GM12872 (cell line): ENCODE results near the gene NOVA2.

ENCODE experiments used
- TF ChIP-seq, protein P1 (sequence below): IDR thresholded peaks from 3 replicates; pipeline ENCODE4 v1.5.1; 2011; ENCODE audit warnings: low read depth, mild to moderate bottlenecking, low read length, moderate library complexity; ENCODE audit not compliant: insufficient read depth

The NOVA2 gene

GRCh38 chr19:45901912-45902650 is 71.6 kb downstream of the NOVA2 start, which contains the start of gene MYPOP:
TSS of gene MYPOP (minus strand) at chr19:45902613. CDS start at chr19:45901773, 840 bp downstream.
- TF ChIP-seq, protein P1, sequence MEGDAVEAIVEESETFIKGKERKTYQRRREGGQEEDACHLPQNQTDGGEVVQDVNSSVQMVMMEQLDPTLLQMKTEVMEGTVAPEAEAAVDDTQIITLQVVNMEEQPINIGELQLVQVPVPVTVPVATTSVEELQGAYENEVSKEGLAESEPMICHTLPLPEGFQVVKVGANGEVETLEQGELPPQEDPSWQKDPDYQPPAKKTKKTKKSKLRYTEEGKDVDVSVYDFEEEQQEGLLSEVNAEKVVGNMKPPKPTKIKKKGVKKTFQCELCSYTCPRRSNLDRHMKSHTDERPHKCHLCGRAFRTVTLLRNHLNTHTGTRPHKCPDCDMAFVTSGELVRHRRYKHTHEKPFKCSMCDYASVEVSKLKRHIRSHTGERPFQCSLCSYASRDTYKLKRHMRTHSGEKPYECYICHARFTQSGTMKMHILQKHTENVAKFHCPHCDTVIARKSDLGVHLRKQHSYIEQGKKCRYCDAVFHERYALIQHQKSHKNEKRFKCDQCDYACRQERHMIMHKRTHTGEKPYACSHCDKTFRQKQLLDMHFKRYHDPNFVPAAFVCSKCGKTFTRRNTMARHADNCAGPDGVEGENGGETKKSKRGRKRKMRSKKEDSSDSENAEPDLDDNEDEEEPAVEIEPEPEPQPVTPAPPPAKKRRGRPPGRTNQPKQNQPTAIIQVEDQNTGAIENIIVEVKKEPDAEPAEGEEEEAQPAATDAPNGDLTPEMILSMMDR, result no peak

GRCh38 chr19:45901432-45901911 is 72.2 kb downstream of the NOVA2 start:
- TF ChIP-seq, protein P1, result no peak

GRCh38 chr19:45900738-45901431 is 72.8 kb downstream of the NOVA2 start:
- TF ChIP-seq, protein P1, result no peak

DNA sequence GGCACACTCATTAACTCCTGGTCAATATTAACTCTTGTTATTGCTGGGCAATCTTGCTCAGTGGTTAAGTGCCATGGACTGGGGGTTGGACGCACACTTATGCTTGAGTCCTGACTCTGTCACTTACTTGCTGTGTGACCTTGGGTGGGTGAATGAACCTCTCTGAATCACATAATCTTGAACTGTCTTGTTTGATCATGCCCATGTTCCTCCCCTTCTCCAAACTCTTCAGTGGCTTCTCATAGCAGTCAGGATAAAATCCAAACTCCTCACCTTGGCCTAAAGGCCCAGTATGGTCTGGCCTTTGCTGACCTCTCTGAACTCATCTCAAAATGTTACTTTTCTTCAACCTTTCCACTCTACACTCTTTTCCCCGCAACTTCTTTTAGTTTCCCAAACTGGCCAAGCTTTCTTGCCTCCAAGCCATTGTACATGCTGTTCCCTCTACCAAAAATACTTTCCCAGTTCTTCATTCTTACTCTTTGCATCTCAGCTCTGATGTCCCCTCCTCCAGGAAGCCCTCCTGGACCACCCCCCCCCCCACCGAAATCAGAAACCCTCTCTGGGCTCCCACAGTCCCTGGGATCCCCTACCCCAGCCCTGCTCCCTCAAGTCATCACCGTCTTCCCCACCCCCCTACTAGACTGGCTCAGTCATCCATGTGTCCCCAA is 73.6 kb downstream of the NOVA2 start:
- TF ChIP-seq, protein P1, result no peak

DNA sequence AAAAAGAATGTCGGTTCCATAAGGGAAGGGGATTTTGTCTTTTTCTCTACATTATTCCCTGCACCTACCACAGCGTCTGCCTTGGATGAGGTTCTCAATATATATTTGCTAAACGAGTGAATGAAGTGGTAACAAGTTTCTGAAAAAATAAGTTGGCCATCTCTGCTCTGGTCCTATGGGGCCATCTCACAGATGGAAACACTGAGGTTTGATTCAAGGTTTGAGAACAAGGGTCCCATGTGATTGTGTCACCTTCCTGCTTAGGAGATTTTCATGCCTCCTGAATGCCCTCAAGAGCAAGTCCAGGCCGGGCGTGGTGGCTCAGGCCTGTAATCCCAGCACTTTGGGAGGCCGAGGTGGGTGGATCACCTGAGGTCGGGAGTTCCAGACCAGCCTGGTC is 74.4 kb downstream of the NOVA2 start:
- TF ChIP-seq, protein P1, result no peak

DNA sequence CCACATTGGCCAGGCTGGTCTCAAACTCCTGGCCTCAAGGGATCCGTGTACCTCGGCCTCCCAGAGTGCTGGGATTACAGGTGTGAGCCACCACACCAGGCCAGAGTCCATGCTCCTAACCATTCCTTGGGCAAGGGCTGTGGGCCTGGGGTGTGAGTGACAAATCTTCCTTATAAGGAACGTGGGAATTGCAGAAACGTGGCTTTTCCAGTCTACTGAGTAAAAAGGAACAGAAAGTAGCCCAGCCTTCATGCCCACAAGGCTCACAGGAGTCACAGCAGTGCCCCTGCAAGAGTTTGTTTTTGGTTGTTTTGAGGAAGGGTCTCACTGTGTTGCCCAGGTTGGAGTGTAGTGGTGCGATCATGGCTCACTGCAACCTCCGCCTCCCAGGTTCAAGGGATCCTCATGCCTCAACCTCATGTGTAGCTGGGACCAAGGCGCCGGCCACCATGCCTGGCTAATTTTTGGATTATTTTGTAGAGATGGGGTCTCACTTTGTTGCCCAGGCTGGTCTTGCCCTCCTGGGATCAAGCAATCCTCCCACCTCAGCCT is 76.3 kb downstream of the NOVA2 start:
- TF ChIP-seq, protein P1, result no peak

- TF ChIP-seq, protein P1, result no peak
Measured at GRCh38 chr19:45895519-45895972, 78.1 kb downstream of the NOVA2 start.
